ENCODE measurements around the gene RPL34.

Gene RPL34

DNA sequence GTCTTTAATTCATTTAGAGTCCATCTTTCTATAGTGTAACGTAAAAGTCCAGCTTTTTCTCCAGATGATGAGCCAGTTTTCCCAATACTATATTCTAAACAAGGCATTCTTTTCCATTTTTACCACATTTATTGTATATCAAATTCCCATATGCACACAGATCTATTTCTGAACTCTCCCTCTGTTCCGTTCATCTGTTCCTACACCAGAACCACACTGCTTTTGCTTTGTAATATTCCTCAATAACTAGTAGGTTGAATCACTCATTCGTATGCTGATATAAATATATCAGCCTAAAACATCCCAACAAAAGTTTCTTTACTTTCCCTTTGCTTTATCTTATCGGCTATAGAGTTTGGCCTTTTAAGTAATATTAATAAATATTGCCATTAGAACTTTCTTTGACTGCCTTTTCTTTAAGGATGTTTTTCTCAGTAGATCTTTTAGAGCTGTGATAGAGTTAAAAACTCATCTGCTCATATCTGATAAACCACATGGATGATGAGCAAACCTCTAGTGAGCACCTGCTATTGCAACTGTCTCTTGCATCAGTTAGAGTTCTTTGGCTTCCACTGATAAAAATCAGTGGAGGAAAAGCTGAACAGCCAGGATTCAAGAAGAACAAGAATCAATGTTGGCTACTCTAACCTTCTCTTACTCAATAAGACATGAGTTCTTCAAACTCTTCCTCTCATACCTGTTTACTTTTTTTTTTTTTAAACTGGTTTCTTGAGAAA, 13.1 kb upstream of the RPL34 start:
- H3K4me3 ChIP-seq (ENCODE audit: low read length): no peak overlapping the region
- H3K27ac ChIP-seq (ENCODE audit: low read depth, low read length): no peak overlapping the region
- H3K9me2 ChIP-seq (replicated peaks; ENCODE audit: control insufficient read depth, low read length): no peaks in the 10 kb centered on the region
- H3F3A ChIP-seq (ENCODE audit: control insufficient read depth, insufficient read depth): no peaks in the 10 kb centered on the region
- H3K4me2 ChIP-seq (ENCODE audit: low read length): no peak overlapping the region
- no peaks in the 10 kb centered on the region for H4K20me1 ChIP-seq (ENCODE audit: control insufficient read depth, insufficient read depth, low read depth, low read length)
- peaks cover 4% of the 10 kb centered on the region for H3K4me1 ChIP-seq (ENCODE audit: control insufficient read depth, low read length)
- no peaks in the 10 kb centered on the region for H3K79me2 ChIP-seq (ENCODE audit: control insufficient read depth, low read length)
- H3K27me3 ChIP-seq (ENCODE audit: control insufficient read depth, low read length): no peaks in the 10 kb centered on the region
- no peak for TF ChIP-seq EZH2phosphoT487 (IDR thresholded peaks at IDR 0.05; ENCODE audit: borderline replicate concordance, low read length)
- TF ChIP-seq, protein P1, sequence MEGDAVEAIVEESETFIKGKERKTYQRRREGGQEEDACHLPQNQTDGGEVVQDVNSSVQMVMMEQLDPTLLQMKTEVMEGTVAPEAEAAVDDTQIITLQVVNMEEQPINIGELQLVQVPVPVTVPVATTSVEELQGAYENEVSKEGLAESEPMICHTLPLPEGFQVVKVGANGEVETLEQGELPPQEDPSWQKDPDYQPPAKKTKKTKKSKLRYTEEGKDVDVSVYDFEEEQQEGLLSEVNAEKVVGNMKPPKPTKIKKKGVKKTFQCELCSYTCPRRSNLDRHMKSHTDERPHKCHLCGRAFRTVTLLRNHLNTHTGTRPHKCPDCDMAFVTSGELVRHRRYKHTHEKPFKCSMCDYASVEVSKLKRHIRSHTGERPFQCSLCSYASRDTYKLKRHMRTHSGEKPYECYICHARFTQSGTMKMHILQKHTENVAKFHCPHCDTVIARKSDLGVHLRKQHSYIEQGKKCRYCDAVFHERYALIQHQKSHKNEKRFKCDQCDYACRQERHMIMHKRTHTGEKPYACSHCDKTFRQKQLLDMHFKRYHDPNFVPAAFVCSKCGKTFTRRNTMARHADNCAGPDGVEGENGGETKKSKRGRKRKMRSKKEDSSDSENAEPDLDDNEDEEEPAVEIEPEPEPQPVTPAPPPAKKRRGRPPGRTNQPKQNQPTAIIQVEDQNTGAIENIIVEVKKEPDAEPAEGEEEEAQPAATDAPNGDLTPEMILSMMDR (IDR thresholded peaks at IDR 0.05; ENCODE audit: low read depth, low read length, poor library complexity, severe bottlenecking): no peak
- H3K36me3 ChIP-seq (ENCODE audit: control insufficient read depth, low read length): no peaks in the 10 kb centered on the region
- H3K9me3 ChIP-seq (ENCODE audit: control insufficient read depth, insufficient read depth, low read length): 0 out of 2 replicates have a peak, but pooled peaks cover 2% of the 10 kb centered on the region

- Histone ChIP-seq H3K9me2 (replicated peaks; ENCODE audit: control insufficient read depth, low read length) (no peaks in the 10 kb centered on the region), H3K4me1 (ENCODE audit: control insufficient read depth, low read length) (no peaks in the 10 kb centered on the region), H3F3A (ENCODE audit: control insufficient read depth, insufficient read depth) (no peaks in the 10 kb centered on the region), H3K27ac (ENCODE audit: low read depth, low read length) (no peak overlapping the region), H3K4me2 (ENCODE audit: low read length) (no peak overlapping the region), H4K20me1 (ENCODE audit: control insufficient read depth, insufficient read depth, low read depth, low read length) (no peaks in the 10 kb centered on the region), H3K4me3 (ENCODE audit: low read length) (no peak overlapping the region), H3K79me2 (ENCODE audit: control insufficient read depth, low read length) (no peaks in the 10 kb centered on the region), H3K27me3 (ENCODE audit: control insufficient read depth, low read length) (no peaks in the 10 kb centered on the region), H3K9me3 (ENCODE audit: control insufficient read depth, insufficient read depth, low read length) (0 out of 2 replicates have a peak, but pooled peaks cover 2% of the 10 kb centered on the region), H3K36me3 (ENCODE audit: control insufficient read depth, low read length) (no peaks in the 10 kb centered on the region)
- TF ChIP-seq, protein P1 (IDR thresholded peaks at IDR 0.05; ENCODE audit: low read depth, low read length, poor library complexity, severe bottlenecking): no peak
- TF ChIP-seq EZH2phosphoT487 (IDR thresholded peaks at IDR 0.05; ENCODE audit: borderline replicate concordance, low read length): no peak
Measured at GRCh38 chr4:108611365-108611764, 9.0 kb upstream of the RPL34 start.

DNA sequence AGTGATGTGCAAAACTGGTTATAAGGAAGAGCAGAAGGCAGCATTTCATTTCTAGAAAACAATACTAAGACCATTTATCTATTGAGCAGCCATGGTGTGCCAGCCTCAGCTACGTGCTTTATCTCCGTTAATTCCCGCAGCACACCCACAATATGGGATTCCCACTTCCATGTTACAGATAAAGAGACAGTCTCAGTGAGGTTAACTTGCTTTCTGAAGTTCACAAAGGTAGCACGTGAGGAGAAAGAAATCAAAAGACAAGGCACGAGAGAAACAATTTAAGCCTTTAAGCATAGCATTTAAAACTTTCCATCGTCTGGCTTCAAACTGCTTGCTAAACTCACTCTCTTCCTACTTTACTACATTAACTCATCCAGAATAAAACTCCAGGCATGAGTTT, 8.0 kb upstream of the RPL34 start:
- no peaks in the 10 kb centered on the region for H3K9me3 ChIP-seq (ENCODE audit: control insufficient read depth, insufficient read depth, low read length)
- no peak overlapping the region for H3K4me2 ChIP-seq (ENCODE audit: low read length)
- H3K27me3 ChIP-seq (ENCODE audit: control insufficient read depth, low read length): no peaks in the 10 kb centered on the region
- no peaks in the 10 kb centered on the region for H3F3A ChIP-seq (ENCODE audit: control insufficient read depth, insufficient read depth)
- H4K20me1 ChIP-seq (ENCODE audit: control insufficient read depth, insufficient read depth, low read depth, low read length): no peaks in the 10 kb centered on the region
- no peaks in the 10 kb centered on the region for H3K9me2 ChIP-seq (replicated peaks; ENCODE audit: control insufficient read depth, low read length)
- H3K4me1 ChIP-seq (ENCODE audit: control insufficient read depth, low read length): no peaks in the 10 kb centered on the region
- H3K27ac ChIP-seq (ENCODE audit: low read depth, low read length): no peak overlapping the region
- TF ChIP-seq, protein P1 (IDR thresholded peaks at IDR 0.05; ENCODE audit: low read depth, low read length, poor library complexity, severe bottlenecking): no peak
- H3K79me2 ChIP-seq (ENCODE audit: control insufficient read depth, low read length): no peaks in the 10 kb centered on the region
- no peak overlapping the region for H3K4me3 ChIP-seq (ENCODE audit: low read length)
- no peaks in the 10 kb centered on the region for H3K36me3 ChIP-seq (ENCODE audit: control insufficient read depth, low read length)
